Activated naive CD8-positive, alpha-beta T cell (primary cell): ENCODE results near the gene CYP26B1.

Experiments used
- H3K27ac Mint-ChIP-seq: one replicate; pipeline ENCODE4 v1.8.0; 2021; ENCODE audit warnings: mixed read lengths
- H3K27me3 Mint-ChIP-seq: one replicate; pipeline ENCODE4 v1.8.0; 2021; ENCODE audit warnings: mixed read lengths
- H3K36me3 Mint-ChIP-seq: one replicate; pipeline ENCODE4 v1.8.0; 2021; ENCODE audit warnings: mixed read lengths
- H3K4me1 Mint-ChIP-seq: one replicate; pipeline ENCODE4 v1.8.0; 2021; ENCODE audit warnings: low read depth, mixed read lengths
- H3K4me3 Mint-ChIP-seq: one replicate; pipeline ENCODE4 v1.8.0; 2021; ENCODE audit warnings: mild to moderate bottlenecking, mixed read lengths
- H3K9me3 Mint-ChIP-seq: one replicate; pipeline ENCODE4 v1.8.0; 2021; ENCODE audit warnings: low read depth, mixed read lengths

CYP26B1 gene

DNA sequence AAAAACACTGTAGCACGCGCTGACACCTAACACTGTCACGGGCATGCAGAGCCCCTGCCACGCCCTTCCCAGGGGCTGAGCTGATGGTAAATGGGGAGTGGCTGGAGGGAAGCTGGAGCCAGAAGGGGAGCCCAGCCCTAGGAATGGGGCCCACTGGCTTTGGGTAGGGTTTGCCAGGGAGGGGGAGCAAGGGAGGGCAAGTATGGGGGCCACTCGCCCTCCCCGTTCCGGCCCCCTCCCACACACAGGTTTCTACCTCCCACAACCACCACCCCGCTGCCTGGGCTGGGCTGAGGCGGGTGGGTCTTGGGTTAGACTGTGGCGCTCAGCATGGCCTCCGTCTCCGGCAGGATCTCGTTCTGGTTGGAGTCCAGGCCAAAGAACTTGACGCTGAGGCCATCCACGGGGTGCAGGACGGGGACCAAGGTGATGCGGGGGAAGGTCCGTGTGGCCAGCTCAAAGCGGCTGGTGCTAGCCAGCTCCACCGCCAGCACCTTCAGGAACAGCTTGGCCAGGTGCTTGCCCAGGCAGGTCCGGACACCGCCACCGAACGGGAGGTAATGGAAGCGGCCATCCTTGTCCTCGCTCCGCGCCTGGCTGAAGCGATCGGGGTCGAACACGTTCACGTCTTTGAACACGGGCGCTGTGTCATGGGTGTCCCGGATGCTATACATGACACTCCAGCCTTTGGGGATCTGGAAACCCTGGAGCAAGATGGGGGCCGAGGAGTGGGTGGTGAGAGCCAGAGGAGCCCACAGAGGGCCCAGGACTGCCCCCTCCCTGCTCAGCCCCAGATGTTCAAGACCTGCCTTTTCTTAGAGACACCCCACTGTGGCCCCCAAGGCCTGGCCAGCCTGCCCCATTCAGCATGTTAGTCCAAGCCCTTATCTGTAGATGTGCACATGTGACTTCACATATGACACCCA, 15.5 kb downstream of the CYP26B1 start:
- peaks cover 2% of the 10 kb centered on the region for H3K27me3 Mint-ChIP-seq
- H3K9me3 Mint-ChIP-seq, result no peaks in the 10 kb centered on the region
- H3K36me3 Mint-ChIP-seq, result no peaks in the 10 kb centered on the region
- H3K4me3 Mint-ChIP-seq, result no peak overlapping the region
- no peak overlapping the region for H3K27ac Mint-ChIP-seq
- H3K4me1 Mint-ChIP-seq, result no peaks in the 10 kb centered on the region

DNA sequence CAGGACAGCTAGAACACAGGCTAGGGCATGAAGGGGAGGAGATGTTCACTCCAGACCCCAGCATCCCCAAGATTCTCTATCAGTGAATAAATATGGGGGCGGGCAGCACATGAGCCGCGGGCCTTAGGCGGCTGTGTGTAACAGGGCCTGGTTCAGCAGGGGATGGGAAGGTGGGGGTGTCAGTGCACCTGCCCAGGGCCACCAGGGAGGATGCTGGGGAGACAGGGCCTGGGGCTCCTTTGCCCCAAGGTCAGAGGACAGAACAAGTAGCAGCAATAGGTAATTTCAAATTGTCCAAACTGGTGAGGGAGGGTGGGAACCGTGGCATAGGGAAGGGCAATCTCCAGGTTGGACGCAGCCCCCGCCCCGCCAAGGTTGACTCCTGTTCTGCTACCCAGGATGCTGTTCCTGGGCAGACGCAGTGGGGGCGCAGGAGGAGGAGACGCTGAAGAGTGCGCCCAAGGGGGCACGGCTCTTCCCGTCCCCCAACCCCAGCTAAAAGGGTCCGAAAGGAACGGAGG, 16.2 kb downstream of the CYP26B1 start:
- Mint-ChIP-seq H3K9me3 (no peaks in the 10 kb centered on the region), H3K36me3 (no peaks in the 10 kb centered on the region)

DNA sequence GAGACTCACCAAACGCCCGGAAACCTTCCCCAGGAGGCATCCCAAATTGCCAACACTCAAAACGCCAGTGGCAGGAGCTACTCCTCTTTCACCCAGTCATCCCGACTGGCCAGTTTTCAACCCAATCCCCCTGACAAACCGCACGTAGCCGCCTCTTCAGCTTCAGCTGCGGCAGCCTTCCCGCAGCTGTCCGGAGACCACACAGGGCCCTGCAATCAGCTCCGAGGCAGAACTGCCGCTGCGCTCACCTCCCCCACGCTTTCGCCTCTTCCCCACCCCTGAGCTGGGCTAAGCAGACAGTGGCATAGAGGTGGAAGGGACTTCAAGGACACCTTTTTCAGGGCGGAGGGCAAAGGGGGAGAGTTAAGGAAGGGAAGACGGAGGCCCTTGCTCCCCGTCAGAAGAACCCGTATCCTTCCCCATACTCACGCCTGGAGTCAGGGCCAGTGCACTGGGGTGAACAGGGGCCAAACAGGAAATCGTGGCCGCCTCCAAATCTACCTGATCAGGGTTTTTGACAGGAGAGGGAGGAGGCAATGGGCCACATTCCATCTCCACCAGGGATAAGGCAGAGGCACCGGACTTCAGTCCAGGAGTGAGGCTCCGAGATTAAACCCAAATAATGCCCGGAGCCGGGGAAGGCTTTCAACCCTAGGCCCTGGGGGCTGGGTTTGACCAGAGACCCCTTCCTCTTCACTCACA, 16.9 kb downstream of the CYP26B1 start:
- Mint-ChIP-seq H3K9me3 (no peaks in the 10 kb centered on the region), H3K4me3 (no peak overlapping the region), H3K27me3 (peaks cover 2% of the 10 kb centered on the region), H3K4me1 (no peaks in the 10 kb centered on the region), H3K27ac (no peak overlapping the region), H3K36me3 (no peaks in the 10 kb centered on the region)

More for the DNA sequence above, 16.2 kb downstream of the CYP26B1 start:
- peaks cover 2% of the 10 kb centered on the region for H3K27me3 Mint-ChIP-seq
- no peak overlapping the region for H3K4me3 Mint-ChIP-seq
- H3K27ac Mint-ChIP-seq, result no peak overlapping the region
- H3K4me1 Mint-ChIP-seq, result no peaks in the 10 kb centered on the region

DNA sequence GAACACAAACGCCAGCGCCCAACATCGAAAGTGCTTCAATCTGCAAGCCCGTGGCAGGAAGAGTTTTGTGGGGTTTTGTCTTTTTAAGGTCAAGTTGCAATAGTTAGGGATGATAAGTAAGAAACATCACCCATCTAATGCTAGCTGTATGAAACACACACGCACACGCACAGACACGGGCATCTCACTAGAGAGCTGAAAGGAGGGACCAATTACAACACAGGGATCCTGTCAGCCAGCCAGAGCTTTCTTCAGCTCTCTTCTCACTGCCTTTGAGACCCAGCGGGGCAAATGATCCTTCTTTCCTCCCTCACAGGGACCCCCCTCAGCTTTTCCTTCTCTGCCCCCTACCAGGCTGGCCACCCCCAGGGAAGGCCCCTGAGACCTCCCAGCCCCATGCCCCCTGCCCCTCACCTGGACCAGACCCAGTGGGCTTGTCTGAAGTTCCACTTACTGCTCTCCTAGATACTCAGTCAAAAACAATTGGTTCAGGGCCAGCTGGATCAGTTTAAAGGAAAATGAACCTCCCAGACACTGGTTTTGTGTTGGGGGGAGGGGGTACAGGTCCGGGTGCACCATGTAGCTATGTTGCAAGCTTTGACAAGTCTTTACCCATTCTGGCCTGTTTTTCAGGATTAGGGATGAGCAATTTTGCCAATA, 17.9 kb downstream of the CYP26B1 start:
- Mint-ChIP-seq H3K27me3 (peaks cover 2% of the 10 kb centered on the region), H3K36me3 (no peaks in the 10 kb centered on the region), H3K4me3 (no peak overlapping the region), H3K4me1 (no peaks in the 10 kb centered on the region), H3K9me3 (no peaks in the 10 kb centered on the region), H3K27ac (no peak overlapping the region)

DNA sequence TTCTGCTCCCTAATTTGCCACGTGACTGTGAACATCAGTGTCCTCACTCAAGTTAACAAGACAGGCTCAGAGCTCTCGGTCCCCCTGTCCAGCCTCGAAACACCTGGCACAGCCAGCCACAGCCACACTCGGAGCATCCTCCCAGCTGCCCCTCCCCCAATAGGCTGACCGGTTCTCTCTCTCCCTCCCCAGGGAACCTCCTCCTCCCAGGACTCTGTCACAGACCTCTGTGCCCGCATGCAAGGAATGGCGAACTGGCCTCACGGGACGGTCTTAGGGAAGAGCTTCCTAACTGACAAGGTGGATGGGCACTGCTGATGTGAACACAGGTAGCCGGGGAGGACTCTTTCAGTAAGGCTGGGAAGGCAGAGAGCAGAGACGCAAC, 18.8 kb downstream of the CYP26B1 start:
- Mint-ChIP-seq H3K36me3 (no peaks in the 10 kb centered on the region), H3K27ac (no peak overlapping the region), H3K27me3 (peaks cover 2% of the 10 kb centered on the region), H3K4me1 (no peaks in the 10 kb centered on the region), H3K9me3 (no peaks in the 10 kb centered on the region), H3K4me3 (no peak overlapping the region)

DNA sequence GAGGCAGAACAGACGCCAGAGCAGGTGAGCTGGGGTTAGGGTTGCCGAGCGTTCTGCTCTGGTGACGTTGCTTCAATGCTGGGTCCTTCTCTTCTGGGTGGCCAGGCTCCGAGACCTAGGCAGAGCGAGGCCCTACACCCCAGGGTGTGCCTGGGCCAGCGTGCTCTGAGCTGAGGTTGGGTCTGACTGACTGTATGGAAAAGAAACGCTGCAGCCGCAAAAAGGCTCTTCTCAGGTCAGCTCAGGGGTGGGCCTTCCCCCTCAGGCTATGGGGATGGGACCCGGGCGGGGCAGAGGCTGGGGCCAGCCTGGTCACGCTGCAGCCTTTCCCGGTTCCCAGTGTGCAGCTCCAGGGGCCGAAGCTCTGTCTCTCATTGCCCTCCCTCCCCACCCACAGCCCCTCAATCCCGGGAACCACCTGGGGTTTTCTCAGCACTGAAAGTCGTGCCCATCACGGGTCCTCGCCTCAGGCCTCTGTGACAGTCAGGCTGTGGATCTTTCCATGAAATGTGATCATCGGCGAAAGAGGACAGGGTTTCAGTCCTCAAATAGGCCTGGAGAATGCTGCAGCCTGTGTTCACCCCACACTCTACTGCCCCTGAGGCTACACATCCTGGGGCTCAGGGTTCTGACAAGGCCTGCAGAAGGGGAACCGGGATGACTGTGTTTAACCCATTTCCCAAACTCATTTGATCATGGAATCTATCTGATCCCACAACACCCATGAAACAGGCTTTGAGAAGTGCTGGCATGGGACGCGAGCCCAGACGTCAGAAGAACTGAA, 19.4 kb downstream of the CYP26B1 start:
- no peak overlapping the region for H3K27ac Mint-ChIP-seq
- no peaks in the 10 kb centered on the region for H3K36me3 Mint-ChIP-seq
- H3K4me3 Mint-ChIP-seq, result no peak overlapping the region
- H3K9me3 Mint-ChIP-seq, result no peaks in the 10 kb centered on the region
- H3K4me1 Mint-ChIP-seq, result no peaks in the 10 kb centered on the region
- peaks cover 2% of the 10 kb centered on the region for H3K27me3 Mint-ChIP-seq

DNA sequence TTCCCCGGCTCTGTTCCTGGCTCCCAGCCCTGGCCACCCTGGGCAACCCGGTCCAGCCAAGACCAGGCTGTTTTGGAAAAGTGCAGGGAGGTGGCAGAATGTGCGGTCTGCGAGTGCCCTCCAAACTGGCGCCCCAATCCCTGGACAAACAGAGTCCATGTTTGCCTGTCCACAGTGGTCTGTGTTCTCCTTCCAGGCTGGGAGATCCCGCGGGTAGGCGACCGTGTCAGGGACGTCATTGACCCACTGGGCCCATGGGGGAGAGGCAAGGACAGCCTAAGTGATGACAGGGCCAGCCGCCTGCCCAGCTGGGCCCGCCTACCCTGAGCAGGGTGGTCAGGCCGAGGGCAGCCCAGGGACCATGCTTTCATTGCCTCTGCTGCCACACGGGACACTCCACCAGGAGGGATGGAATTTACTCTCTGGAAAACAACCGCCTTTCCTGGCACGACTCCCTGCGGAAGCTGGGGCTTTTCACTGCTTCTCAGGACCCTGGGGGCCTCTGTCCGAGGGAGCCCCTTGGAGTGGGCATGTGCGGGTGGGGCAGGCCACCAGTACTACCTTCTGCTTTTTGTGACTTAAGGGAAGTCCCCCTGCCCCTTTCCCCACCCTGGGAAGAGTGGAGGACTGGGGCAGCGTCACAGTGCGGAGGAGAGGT, 20.1 kb downstream of the CYP26B1 start:
- Mint-ChIP-seq H3K36me3 (no peaks in the 10 kb centered on the region), H3K4me3 (no peak overlapping the region), H3K4me1 (no peaks in the 10 kb centered on the region), H3K27me3 (peaks cover 2% of the 10 kb centered on the region), H3K9me3 (peaks cover 3% of the 10 kb centered on the region), H3K27ac (no peak overlapping the region)

DNA sequence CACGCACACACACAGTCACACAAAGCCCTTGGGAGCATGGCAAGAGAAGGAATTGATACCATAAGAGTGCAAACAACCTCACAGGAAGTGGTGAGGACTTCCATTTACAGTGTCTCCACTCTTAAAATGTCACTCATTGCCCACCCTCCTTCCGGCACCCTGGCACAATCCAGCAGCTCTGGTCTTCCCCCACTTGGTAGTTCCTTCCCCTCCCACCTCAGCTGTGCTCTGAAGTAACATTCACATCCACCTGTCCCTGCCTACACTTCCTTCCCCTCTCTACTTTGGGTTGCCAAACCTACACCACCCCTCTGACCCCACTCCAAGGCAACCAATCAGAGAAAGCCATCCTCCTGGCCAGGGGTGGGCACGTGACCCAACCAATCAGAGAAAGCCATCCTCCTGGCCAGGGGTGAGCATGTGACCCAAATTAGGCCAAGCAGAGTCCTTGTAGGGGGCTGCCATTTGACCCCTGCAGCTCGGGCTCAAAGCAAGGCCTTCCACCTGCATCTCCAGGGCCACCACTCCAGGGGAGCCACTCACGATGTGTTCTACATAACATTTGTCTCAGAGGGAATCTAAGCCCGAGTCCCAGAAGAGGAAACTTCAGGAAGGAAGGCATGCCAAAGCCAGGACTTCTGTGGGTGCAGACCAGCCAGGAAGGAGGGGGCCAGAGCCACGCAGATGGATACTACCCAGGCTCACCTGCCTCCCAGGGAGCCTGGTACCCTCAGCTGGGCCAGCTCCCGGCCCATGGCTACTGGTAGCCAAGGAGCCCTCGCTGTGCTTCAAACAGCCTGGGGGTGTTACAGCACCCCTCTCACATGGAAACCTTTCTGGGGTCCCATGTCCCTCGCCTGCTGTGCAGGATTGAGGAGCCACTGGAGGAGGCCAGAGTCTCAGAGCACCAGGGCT, 21.2 kb downstream of the CYP26B1 start:
- Mint-ChIP-seq H3K27me3 (peaks cover 3% of the 10 kb centered on the region), H3K27ac (no peak overlapping the region), H3K36me3 (no peaks in the 10 kb centered on the region), H3K4me3 (no peak overlapping the region), H3K9me3 (peaks cover 6% of the 10 kb centered on the region), H3K4me1 (no peaks in the 10 kb centered on the region)

DNA sequence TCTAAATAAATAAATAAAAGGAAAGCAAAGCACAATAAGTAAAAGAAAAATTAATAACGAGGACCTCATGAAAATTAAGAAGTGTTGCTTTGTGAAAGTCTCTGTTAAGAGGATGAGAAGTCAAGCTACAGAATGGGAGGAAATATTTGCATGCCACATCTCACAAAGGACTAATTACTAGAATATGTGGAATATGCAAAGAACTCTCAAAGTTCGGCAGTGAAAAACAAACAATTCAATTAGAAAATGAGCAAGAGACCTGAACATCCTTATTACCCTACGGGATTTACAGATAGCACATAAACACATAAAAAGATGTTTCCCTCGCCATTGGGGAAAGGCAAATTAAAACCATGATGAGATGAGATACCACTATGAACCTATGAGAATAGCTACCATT, 23.3 kb downstream of the CYP26B1 start:
- Mint-ChIP-seq H3K36me3 (no peaks in the 10 kb centered on the region), H3K4me3 (no peak overlapping the region), H3K9me3 (peaks cover 6% of the 10 kb centered on the region), H3K27ac (no peak overlapping the region), H3K4me1 (no peaks in the 10 kb centered on the region), H3K27me3 (peaks cover 5% of the 10 kb centered on the region)

DNA sequence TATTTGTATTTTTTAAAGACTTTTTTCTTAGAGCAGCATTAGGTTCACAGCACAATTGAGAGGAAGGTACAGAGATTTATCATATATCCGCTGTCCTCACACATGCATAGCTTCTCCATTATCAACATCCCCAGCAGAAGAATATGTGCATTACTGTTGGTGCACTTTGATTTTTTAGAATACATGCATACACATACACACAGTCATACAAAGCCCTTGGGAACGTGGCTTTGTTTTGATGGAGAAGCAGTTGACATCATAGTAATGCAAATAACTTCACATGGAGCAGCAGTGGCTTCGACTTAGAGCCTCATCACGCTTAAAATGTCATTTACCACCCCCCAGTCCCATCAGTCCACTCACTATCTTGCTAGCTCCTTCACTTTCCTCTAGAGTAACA, 26.5 kb downstream of the CYP26B1 start:
- Mint-ChIP-seq H3K4me3 (no peak overlapping the region), H3K9me3 (peaks cover 6% of the 10 kb centered on the region), H3K4me1 (no peaks in the 10 kb centered on the region), H3K27ac (no peak overlapping the region), H3K27me3 (peaks cover 7% of the 10 kb centered on the region), H3K36me3 (no peaks in the 10 kb centered on the region)

DNA sequence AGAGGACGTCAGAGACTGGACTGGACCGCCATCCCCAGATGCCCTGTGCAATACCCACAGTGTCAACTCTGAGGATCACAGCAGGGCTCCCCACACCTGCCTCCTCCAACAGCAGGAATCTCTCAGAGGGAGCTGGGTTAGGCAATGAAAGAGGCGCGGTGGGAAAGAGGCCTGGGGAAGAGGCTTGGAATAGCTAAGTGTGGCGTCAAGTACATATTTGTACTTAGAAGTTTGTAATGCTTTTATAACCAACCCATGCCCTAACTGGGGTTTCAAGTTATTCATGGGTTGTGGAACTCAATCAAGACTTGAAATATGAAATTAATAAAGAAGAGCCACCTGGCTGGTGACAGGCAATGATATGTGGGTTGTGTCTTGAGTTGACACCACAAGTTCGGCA, 28.7 kb downstream of the CYP26B1 start:
- no peak overlapping the region for H3K27ac Mint-ChIP-seq
- peaks cover 6% of the 10 kb centered on the region for H3K9me3 Mint-ChIP-seq
- H3K36me3 Mint-ChIP-seq, result no peaks in the 10 kb centered on the region
- peaks cover 7% of the 10 kb centered on the region for H3K27me3 Mint-ChIP-seq
- no peak overlapping the region for H3K4me3 Mint-ChIP-seq
- no peaks in the 10 kb centered on the region for H3K4me1 Mint-ChIP-seq

DNA sequence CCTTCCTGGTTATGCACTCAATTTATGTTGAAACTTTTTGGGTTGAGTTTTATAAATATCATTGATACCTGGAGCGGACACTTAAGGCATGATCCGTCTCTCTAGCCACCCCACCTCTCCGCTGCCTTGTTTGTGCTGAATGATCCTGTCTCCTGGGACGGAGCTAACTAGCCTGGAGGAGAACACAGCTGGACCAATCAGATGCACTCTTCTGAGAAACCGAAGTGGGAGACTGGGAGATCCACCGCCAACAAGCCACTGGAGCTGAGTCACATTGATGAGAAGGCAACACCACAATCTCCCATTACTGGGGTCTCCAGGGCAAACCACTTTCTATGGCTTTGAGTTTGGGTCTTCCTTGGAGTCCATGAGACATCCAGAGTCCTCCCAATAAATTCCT, 29.3 kb downstream of the CYP26B1 start:
- Mint-ChIP-seq H3K4me3 (no peak overlapping the region), H3K9me3 (peaks cover 6% of the 10 kb centered on the region), H3K4me1 (no peaks in the 10 kb centered on the region), H3K27ac (no peak overlapping the region), H3K27me3 (peaks cover 7% of the 10 kb centered on the region), H3K36me3 (no peaks in the 10 kb centered on the region)

DNA sequence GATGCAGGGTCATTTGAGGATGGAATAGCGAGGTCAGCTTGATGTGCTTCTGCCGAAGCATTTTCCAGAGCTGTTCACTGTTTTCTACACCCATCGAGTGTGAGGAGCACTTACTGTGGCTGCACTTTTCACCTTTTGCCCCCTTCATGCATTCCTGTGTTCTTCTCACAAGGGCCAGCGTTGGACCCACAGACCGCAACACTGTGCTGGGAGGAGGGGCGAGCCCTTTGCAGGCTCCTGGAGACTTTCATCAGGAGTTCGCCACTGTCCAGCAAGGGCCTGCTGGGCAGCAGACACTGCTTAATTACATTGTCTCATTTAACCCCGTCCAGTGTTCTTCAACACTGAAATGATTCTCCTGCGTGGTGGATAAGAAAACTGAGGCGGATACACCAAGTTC, 29.9 kb downstream of the CYP26B1 start:
- Mint-ChIP-seq H3K4me3 (no peak overlapping the region), H3K4me1 (no peaks in the 10 kb centered on the region), H3K27me3 (peaks cover 7% of the 10 kb centered on the region), H3K9me3 (peaks cover 5% of the 10 kb centered on the region), H3K36me3 (no peaks in the 10 kb centered on the region), H3K27ac (no peak overlapping the region)
